Measurements from ENCODE around the gene NCAM2.
"Not testable (repeated sequence)": the region's sequence is repeated elsewhere in the genome, so short reads cannot be mapped to it uniquely, and the experiment has no call there.

Gene NCAM2

GRCh38 chr21:21111309-21111920 is 113.2 kb downstream of the NCAM2 start:
- no peak for DNase-seq

- no peak for DNase-seq
These were observed 116.3 kb downstream of the NCAM2 start for GRCh38 chr21:21114461-21114860.

GRCh38 chr21:21119091-21119490 is 120.9 kb downstream of the NCAM2 start:
- no peak for DNase-seq

GRCh38 chr21:21122680-21123079 is 124.5 kb downstream of the NCAM2 start:
- no peak for DNase-seq

- DNase-seq: no peak
These were observed 134.2 kb downstream of the NCAM2 start for GRCh38 chr21:21132390-21132789.

- DNase-seq: no peak
These were observed 139.8 kb downstream of the NCAM2 start for GRCh38 chr21:21137986-21138385.

GRCh38 chr21:21146587-21147373 is 148.6 kb downstream of the NCAM2 start:
- DNase-seq: no peak

- no peak for DNase-seq
These were observed 149.2 kb downstream of the NCAM2 start for GRCh38 chr21:21147374-21147745.

- DNase-seq: no peak
These were observed 149.8 kb downstream of the NCAM2 start for GRCh38 chr21:21148009-21148408.

GRCh38 chr21:21148514-21148913 is 150.3 kb downstream of the NCAM2 start:
- no peak for DNase-seq

- DNase-seq: not testable (repeated sequence)
These were observed 151.2 kb downstream of the NCAM2 start for GRCh38 chr21:21149445-21149844.

- DNase-seq: no peak
These were observed 153.0 kb downstream of the NCAM2 start for GRCh38 chr21:21151231-21151630.

- DNase-seq: no peak
These were observed 158.2 kb downstream of the NCAM2 start for GRCh38 chr21:21156397-21156796.

GRCh38 chr21:21156957-21157356 is 158.7 kb downstream of the NCAM2 start:
- no peak for DNase-seq

- no peak for DNase-seq
These were observed 160.2 kb downstream of the NCAM2 start for GRCh38 chr21:21158376-21158918.

GRCh38 chr21:21159253-21159899 is 161.2 kb downstream of the NCAM2 start:
- no peak for DNase-seq

GRCh38 chr21:21162786-21163185 is 164.6 kb downstream of the NCAM2 start:
- DNase-seq: no peak

- peak in 1 of 5 experiments; percentile 49 for DNase-seq
These were observed 165.7 kb downstream of the NCAM2 start for GRCh38 chr21:21163904-21164303.

GRCh38 chr21:21165063-21165645 is 166.9 kb downstream of the NCAM2 start:
- no peak for DNase-seq

GRCh38 chr21:21174676-21175075 is 176.5 kb downstream of the NCAM2 start:
- DNase-seq: no peak

GRCh38 chr21:21175798-21176334 is 177.7 kb downstream of the NCAM2 start:
- no peak for DNase-seq

- no peak for DNase-seq
These were observed 179.3 kb downstream of the NCAM2 start for GRCh38 chr21:21177353-21177986.

Data from T-helper 2 cell (primary cell).